Loucy (cell line): ENCODE measurements around the gene ATP5F1C.
A peak's percentile ranks its signal among the peaks of the same experiment; 100 is the strongest.

Experiments
- H2AFZ ChIP-seq: fragments of 200-600 bp; sonication (generic); 2 replicates; pipeline ENCODE4 v1.6.0; 2016; ENCODE audit warnings: antibody characterized with exemption, mild to moderate bottlenecking, low read length, moderate library complexity
- H3F3A ChIP-seq: fragments of 200-600 bp; 2 replicates; pipeline ENCODE4 v1.6.0; 2016; ENCODE audit warnings: antibody characterized with exemption, low read depth, mild to moderate bottlenecking
- H3K27me3 ChIP-seq: fragments of 200-600 bp; sonication (generic); 2 replicates; pipeline ENCODE4 v1.6.1; 2014; ENCODE audit warnings: low read length, mild to moderate bottlenecking; ENCODE audit not compliant: insufficient read depth, poor library complexity, severe bottlenecking
- H3K36me3 ChIP-seq: fragments of 200-600 bp; sonication (generic); 2 replicates; pipeline ENCODE4 v1.6.1; 2016; ENCODE audit warnings: low read length; ENCODE audit not compliant: insufficient read depth
- H3K4me1 ChIP-seq: fragments of 200-600 bp; sonication (generic); 2 replicates; pipeline ENCODE4 v1.5.1; 2014; ENCODE audit warnings: low read length, mild to moderate bottlenecking; ENCODE audit not compliant: insufficient read depth, poor library complexity, severe bottlenecking
- H3K4me2 ChIP-seq: fragments of 200-600 bp; sonication (generic); 2 replicates; pipeline ENCODE4 v1.6.0; 2014; ENCODE audit warnings: antibody characterized with exemption, low read length, low read depth, mild to moderate bottlenecking; ENCODE audit not compliant: poor library complexity, severe bottlenecking
- H3K4me3 ChIP-seq: fragments of 200-600 bp; sonication (generic); 2 replicates; pipeline ENCODE4 v1.5.1; 2014; ENCODE audit warnings: low read length, mild to moderate bottlenecking, mixed read lengths; ENCODE audit not compliant: poor library complexity, severe bottlenecking
- H3K79me2 ChIP-seq: fragments of 200-600 bp; sonication (generic); 2 replicates; pipeline ENCODE4 v1.6.1; 2014; ENCODE audit warnings: low read length; ENCODE audit not compliant: insufficient read depth
- H3K9ac ChIP-seq: fragments of 200-600 bp; sonication (generic); 2 replicates; pipeline ENCODE4 v1.6.0; 2014; ENCODE audit warnings: mild to moderate bottlenecking, low read depth, low read length, moderate library complexity; ENCODE audit not compliant: poor library complexity, severe bottlenecking
- H3K9me2 ChIP-seq: fragments of 200-600 bp; sonication (generic); replicated peaks from 2 replicates; pipeline ENCODE4 v1.6.1; 2016; ENCODE audit warnings: low read depth, low read length, mixed read lengths
- H3K9me3 ChIP-seq: fragments of 200-600 bp; sonication (generic); 2 replicates; pipeline ENCODE4 v1.6.1; 2014; ENCODE audit warnings: mild to moderate bottlenecking, antibody characterized with exemption, low read length, low read depth; ENCODE audit not compliant: insufficient read depth
- H4K20me1 ChIP-seq: fragments of 200-600 bp; sonication (generic); 2 replicates; pipeline ENCODE4 v1.6.0; 2014; ENCODE audit warnings: antibody characterized with exemption, low read length, mild to moderate bottlenecking; ENCODE audit not compliant: insufficient read depth, poor library complexity, severe bottlenecking
- CTCF ChIP-seq: fragments of 200-600 bp; sonication (generic); conservative IDR thresholded peaks from 2 replicates; pipeline ENCODE4 v1.5.1; 2014; ENCODE audit warnings: mild to moderate bottlenecking, antibody characterized with exemption, low read length
- EZH2phosphoT487 ChIP-seq: fragments of 200-600 bp; IDR thresholded peaks from 2 replicates; pipeline ENCODE4 v1.6.1; 2018; ENCODE audit warnings: antibody characterized with exemption, mild to moderate bottlenecking, moderate library complexity, borderline replicate concordance

The ATP5F1C gene

GRCh38 chr10:7794251-7795026, 6.5 kb downstream of the ATP5F1C start:
- Histone ChIP-seq H3K9ac (no peak overlapping the region), H3K4me1 (peaks cover 41% of the 10 kb centered on the region), H3K79me2 (peaks cover 77% of the 10 kb centered on the region), H3K9me2 (no peaks in the 10 kb centered on the region), H3K27me3 (no peaks in the 10 kb centered on the region), H2AFZ (no peak overlapping the region), H3K36me3 (peaks cover 23% of the 10 kb centered on the region), H3K4me3 (no peak overlapping the region), H3F3A (no peaks in the 10 kb centered on the region), H3K9me3 (no peaks in the 10 kb centered on the region), H4K20me1 (peaks cover 73% of the 10 kb centered on the region), H3K4me2 (peak overlapping the region; percentile 95)
- TF ChIP-seq EZH2phosphoT487, result no peak
- TF ChIP-seq CTCF, result no peak

GRCh38 chr10:7795605-7796004, 7.6 kb downstream of the ATP5F1C start:
- Histone ChIP-seq H4K20me1 (peaks cover 61% of the 10 kb centered on the region), H3K9ac (no peak overlapping the region), H3K9me3 (no peaks in the 10 kb centered on the region), H3K4me2 (no peak overlapping the region), H2AFZ (no peak overlapping the region), H3K9me2 (no peaks in the 10 kb centered on the region), H3F3A (no peaks in the 10 kb centered on the region), H3K4me3 (no peak overlapping the region), H3K79me2 (peaks cover 66% of the 10 kb centered on the region), H3K4me1 (peaks cover 29% of the 10 kb centered on the region), H3K27me3 (no peaks in the 10 kb centered on the region), H3K36me3 (peaks cover 31% of the 10 kb centered on the region)
- no peak for TF ChIP-seq CTCF
- no peak for TF ChIP-seq EZH2phosphoT487

- H3K79me2 ChIP-seq, result peaks cover 46% of the 10 kb centered on the region
- peaks cover 51% of the 10 kb centered on the region for H3K36me3 ChIP-seq
- H3K4me2 ChIP-seq, result no peak overlapping the region
- peaks cover 43% of the 10 kb centered on the region for H4K20me1 ChIP-seq
- no peak overlapping the region for H2AFZ ChIP-seq
- no peaks in the 10 kb centered on the region for H3F3A ChIP-seq
- H3K27me3 ChIP-seq, result no peaks in the 10 kb centered on the region
- TF ChIP-seq EZH2phosphoT487 (no peak), CTCF (no peak)
- no peak overlapping the region for H3K9ac ChIP-seq
- peaks cover 14% of the 10 kb centered on the region for H3K4me1 ChIP-seq
- no peaks in the 10 kb centered on the region for H3K9me2 ChIP-seq
- H3K9me3 ChIP-seq, result no peaks in the 10 kb centered on the region
- H3K4me3 ChIP-seq, result no peak overlapping the region
These were observed 9.6 kb downstream of the ATP5F1C start for GRCh38 chr10:7797582-7797981.
